Stimulated activated CD8-positive, alpha-beta memory T cell treated with anti-CD3 and anti-CD28 coated beads, Interleukin-12 subunit alpha, Interleukin-12 subunit beta, amount 100 ng/mL, for 4 hours (primary cell): ENCODE results near the gene PTPRG.

Experiments
- DNase-seq: peaks from one replicate; pipeline ENCODE4 v3.0.0-alpha.2; 2020; ENCODE audit warnings: low read depth

Gene PTPRG

DNA sequence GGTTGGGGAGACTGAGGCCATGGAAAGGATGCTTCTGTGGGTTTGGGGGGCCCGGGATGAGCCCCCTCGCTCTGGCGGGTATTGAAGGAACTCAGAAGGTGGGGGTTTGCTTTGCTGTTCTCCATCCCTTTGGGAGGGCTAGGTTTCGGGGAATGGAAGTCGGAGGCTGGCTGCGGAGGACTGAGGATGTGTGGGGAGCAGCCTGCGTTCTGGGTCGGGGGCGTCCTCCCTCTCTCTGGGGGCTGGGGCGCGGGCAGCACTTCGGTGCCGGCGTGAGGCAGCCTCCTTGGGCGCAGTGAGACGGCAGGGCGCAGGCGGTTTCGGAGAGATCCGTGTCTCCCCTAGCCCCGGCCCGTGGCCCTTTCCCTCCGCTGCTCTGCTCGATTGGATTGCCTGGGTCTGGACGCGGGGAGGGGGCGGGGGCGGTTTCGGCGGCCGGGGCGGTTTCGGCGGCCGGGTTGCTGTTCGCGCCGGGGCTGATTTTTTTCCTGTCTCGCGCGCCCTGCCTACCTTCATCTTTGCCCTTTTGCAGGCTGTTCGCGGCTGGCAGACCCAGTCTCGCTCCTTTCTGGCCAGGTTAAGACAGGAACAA, 1.4 kb downstream of the PTPRG start:
- DNase-seq, result no peak

DNA sequence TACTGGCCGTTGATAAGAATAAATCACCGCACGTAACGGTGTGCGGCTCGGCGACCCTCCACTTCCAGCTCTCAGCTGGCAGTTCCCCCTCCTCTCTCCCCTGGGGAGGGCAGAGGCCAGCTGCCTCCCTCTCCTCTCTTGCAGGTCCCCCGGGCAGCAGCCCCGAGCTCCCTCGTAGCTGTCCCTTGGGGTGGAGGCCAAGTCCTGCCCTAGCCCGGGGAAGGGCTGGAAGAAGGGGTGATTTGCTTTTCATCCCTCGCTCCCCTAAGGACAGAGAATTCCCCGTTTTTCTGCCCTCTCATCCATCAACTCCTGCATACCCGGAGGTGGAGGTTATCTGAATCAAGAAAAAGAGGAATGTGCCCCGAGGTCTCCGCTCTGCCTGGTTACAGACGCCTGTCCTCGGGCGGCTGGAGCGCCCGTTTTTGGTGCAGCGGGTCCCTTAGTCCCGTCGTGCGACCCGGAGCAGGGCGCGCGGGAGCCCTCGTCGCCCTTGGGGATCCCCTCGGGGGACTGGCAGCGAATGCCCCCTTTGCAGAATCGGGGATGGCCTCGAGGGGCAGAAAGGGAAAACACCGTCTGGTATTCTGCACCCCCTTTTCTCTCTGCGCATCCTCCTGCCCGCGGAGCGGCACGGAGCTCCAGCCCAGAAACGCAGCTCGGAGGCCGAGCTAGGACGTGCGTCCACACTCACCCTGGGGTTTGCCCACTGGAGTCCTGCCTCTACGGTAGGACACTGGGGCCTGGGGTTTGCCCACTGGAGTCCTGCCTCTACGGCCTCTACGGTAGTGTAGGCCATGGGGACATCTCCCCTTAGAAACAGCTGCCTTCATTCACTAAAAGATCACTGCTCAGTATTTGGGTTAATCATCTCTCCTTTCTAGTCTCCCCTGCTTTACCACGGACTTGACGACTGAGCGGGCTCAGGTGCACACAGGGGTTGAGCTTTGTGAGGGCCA, 2.2 kb downstream of the PTPRG start:
- DNase-seq, result no peak

DNA sequence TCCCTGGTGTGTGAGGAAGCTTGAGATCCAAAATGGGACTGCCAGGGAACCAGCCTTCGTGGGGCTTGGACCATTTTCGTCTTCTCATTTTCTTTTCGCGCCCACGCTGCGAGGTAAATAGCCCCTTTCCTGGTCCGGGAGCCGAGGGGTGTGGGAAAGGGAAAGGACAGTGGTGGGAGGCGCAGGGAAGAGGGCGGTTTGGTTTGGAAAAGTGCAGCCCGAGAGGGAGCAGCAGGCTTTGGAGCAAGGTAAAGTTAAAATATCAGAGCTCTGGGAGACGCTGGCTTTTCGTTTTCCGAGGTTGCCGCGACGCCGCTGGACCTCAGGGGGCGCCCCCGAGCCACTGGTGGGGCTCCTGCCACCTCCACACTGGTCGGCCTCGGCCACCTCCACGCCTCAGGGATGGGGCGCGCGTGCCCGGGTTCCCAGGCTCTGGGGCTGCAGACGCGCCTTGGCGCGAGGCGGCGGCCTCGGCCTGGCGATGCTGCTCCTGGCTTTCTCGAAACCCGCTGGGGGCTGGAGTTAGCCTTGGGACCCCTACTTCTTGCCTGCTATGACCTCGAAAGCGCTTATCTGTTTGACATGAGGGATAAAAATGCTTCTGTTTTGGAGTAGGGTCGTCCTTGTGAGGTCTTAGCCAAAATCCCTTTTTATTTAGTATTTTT, 3.2 kb downstream of the PTPRG start:
- DNase-seq, result no peak

DNA sequence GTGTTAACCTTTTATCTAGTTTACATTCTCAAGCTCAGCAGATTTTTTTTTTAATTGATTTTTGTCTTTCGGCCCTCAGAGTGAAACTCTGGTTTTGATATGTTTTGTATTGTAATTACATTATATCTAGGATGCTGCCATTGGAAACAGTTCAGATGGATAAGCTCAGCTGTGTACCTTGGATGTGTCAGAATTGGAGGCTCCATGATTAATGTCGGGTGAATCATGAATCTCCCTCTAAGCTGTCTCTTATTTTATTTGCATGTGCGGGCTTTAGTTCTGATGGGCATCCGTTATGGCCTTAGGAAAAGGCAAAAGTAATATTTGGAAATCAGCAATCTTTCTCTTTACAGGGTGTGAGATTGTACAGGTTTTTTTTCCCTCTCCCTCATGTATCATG, 4.2 kb downstream of the PTPRG start:
- DNase-seq, result no peak

DNA sequence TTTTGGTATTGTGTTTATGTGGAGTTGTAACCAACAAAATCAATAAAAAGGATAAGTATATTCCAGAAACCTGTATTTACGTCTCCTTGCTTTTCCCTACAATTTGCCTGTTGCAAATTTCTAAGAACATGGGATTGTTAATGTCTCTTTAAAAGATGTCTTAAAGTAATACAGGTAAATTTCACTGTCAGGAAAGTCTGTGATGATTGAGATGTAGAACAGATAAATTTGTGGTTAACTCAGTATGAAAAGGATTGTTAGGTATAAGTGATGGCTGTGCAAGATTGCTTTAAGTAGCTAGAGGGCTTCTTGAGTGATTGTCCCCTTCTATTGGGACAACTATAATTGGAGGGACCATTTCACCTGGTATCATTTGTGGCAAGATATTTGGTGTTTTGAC, 6.8 kb downstream of the PTPRG start:
- DNase-seq, result no peak

DNA sequence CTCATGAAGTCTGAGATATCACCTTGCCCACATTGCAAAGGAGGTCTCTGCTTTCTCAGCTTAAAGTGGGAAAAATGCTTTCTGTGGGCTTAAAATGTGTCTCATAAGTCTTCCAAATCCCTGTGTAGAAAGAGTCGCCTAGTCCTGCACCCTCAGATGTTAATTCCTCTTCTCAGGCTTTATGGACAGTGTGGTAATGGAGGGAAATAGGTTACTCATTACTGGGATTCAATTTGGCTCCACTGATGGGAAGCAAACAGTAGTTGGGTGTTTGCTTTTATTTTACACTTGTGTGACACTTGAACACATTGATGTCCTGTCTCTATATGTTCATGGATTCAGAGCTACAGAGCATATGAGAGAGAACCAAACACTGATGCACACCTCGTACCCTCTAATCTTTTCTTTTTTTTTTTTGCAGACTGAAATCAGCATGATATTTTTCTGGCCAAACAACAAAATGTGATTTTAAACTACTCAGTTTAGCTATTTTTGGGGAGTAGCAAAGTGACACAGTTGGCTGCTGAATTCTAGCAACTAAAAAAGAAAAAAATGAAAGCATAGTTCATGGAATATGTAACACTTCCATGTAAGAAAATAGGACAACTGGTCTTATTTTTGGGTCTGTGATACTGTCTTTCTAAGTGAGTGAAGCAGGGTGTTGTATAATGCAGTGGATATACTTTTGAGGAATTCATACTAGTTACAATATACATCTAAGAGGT, 8.6 kb downstream of the PTPRG start:
- no peak for DNase-seq

DNA sequence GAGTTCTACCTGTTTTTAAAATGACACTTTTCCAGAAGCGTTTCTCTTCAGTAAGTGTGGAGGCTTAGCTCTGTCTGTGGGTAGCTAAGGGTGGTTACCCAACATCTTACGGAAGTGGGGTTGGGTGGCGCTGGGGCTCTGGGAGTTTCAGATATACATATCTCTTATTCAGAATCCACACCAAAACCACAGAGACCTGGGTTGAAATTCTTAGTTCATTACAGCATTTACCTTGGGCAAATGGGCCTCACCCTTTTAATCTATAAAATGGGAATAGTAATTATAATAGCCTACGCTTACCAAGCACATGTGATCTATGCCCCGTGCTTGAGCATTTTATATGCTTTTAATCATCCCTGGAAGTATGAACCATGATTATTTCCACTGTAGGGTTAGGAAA, 9.4 kb downstream of the PTPRG start:
- DNase-seq, result no peak

DNA sequence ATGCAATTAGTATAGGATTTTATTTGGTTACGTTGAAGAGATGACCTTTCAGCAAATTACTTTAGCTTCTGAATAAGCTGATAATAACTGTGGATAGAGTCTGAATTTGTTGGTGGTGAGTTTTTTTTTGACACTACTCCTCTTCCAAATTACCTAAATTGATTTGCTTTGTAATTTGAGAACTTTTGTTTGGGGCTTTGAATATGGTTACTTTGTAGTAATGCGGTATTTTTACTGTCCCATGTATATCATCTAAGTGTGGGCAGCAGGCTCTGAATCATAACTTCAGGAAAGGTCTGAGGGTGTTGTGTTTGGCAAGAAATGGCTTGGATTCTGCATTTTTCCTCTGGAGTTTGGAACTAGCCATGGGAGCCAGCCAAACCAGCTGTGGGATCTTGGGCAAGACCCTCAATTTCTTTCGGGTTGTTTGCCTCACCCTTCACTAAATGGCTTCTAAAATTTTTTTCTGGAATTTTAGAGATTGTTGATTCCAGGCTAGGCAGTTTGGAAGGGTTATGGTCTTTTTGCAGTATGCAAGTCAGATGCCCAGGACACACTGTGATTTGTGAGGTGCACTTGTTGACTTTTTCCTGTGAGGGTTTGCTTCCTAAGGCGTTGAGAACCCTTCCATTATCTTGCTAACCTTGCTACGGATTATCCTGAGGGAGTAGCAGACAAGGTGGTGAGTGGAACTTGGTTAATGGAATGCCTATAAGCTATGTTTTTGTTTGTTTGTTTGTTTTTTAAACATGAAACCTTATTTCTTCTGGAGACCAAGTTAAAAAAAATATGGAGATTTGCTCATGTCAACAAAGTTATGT, 10.4 kb downstream of the PTPRG start:
- no peak for DNase-seq

DNA sequence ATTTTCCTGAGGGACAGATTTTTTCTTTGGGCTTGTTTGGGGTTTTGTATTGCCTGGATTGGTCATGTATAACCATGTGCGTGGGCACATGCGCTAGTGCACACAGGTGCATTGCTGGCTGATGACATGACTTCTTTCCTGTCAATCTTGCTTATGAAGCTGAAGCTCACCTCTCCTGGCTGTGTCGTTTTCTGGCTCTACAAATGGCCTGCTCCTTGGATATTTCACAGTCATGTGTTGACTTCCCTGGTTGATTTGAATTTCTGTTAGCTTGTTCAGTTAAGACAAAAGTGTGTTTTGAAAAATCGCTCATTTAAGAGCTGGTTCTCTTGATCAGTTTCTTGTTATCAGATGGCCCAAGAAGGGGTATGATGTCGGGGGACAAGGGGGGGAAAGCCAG, 11.5 kb downstream of the PTPRG start:
- DNase-seq, result no peak

DNA sequence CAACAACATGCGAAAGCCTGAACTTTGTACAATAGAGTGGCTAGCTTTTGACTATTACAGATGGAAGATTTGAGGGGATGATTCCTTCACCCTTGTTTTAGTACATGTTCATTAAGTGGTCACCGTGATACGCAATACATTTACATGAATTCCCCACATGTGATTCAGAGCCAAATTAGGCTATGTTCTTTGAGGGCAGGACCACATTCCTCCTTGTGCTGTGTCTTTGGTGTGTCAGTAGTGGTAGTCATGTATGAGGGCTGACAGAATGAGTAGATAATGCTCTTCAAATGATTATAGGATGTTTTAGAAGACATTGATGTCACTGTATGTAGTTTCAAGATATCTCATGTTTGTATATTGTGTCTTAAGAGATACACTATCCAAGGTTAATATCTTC, 12.1 kb downstream of the PTPRG start:
- DNase-seq, result no peak

DNA sequence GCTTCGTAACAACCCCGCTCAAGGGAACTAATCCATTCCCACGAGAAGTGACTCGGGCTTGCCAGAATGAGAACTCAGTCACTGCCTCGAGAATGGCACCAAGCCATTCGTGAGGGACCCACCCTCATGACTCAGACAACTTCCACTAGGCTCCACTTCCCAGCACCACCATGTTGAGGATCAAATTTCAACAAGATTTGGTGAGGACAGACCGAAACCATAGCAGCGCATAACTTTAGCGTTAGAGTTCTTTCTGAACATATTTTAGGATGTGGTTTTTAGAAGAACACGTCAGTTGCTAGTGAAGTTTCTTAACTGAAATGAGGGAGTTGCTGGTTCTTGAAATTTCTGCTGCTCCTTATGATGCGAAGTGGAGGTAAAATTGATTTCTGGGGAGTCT, 13.5 kb downstream of the PTPRG start:
- no peak for DNase-seq

DNA sequence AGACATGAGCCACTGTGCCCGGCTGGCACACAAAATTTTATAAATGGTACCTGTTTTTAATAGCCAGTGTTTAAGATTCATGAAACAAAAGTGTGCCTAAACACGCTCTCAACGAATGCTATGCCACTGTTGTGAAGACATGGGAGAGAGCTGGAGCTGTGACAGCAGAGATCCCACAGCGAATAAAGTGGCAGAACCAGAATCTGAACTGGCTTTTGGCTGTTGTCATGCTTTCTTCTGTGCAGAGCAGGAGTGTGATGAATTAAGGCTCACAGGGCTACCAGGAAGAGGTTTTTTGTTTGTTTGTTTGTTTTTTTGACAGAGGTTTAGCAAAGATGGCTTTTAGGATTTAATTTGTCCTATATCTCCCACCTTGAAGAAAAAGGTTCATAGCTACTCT, 14.5 kb downstream of the PTPRG start:
- DNase-seq, result no peak

DNA sequence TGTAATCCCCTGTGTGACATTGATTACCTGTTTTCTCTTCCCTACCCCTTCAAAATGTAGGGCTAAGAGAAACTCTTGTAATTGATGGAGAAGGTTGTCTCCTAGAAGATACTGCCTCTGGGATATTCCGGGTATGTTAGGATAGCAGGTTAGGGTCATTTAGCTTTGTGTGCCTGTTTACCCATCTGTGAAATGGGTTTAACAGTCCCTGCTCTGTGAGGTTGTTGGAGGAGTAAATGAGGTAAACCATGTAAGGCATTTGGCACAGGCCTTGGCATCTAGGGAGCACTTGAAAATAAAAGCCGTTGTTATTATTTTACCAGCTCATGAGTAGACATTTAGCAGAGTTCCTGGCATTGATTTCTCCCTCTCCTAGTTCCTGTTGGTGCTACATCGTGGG, 16.4 kb downstream of the PTPRG start:
- no peak for DNase-seq

DNA sequence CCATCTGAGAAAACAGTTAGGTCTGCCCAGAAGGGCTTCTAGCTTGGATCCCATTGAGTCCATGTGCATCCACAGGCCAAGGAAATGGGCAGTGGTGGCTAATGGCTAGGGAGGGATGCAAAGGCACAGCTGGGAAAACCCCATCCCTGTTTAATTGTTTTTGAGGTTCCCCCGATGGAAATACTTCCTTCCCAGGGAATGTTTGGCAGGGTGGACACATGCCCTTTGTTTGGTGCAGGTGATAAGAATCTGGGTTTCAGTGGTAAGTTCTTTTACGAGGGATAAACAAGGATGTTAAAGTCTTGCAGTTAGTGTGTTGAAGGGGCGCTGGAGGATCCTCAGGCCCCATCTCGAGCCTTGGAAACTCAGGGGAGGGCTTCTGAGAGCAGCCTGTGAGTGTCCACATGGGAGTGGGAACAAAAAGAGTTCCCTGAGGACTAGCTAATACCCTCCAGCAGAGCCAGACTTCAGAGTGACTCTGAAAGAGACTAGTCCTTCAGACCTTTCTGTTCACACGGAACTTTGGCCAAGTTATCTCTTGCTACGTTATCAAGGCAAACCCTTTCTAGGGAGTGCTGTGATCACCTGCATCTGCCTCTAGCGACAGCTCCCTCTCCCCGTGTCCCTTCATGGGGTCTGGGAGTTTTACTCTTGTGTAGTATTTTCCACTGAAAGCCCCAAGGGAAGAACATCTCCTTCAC, 17.4 kb downstream of the PTPRG start:
- DNase-seq, result no peak

DNA sequence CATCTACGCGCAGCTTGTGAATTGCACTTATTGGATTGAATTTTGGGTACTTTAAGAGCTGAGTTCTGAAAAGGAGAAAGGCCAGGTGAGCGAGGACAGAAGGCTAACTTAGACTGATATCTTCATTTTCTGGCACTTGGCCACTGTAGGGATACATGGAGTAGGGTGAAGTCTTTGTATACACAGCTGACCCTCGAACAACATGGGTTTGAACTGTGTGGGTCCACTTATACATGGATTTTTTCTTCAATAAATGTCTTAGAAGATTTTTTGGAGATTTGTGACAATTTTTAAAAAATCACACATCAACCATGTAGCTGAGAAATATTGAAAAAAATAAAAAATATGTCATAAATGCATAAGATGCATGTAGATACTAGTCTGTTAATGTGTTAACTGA, 18.3 kb downstream of the PTPRG start:
- DNase-seq, result no peak

DNA sequence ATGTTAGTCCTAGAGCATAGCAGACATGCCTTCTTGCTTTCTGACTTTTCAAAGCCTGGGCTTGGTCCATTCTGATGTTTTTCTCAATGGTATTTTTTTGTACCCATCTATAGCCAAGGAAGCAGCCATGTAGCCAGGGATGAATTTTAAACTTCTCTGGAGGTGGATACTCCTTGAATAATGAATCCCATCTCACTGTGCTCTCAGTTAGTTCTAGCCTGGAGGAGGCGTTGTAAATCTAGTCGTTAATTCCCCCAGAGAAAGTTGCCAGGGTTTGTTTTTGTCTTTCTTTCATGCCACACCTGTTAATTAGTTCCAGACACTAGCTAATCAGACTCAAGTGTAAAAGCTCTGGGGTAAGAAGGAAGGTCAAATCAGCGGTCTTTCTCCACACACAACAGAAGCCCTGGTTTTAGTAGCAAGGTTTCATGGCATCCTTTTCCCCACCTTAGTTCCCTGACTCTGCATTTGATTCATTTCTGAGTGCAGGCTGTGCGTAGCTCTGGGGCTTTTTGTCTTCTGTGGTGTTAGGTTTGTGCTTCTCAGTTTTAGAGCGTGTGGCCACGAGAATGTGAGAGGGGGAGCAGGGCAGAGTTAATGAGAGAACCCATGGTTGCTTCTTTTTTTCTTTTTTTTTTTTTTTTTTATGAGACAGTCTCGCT, 19.7 kb downstream of the PTPRG start:
- no peak for DNase-seq

DNA sequence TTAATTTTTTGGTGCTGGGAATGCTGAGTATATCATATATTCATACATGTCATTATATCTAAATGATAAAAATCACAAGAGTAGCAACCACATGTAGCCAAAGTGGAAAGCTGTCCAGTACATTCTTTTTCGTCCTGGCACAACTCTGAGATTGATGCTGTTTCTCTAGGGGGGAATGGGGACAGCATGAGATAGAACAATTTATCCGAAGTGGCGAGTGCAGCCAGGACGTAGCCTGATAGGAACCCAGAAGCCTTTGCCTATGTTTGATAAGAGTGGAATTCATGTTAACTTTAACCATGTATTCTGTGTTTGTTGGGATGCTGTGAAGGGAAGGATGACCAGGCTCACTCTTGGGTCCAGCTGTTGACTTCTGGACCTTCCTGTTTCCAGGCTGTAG, 20.9 kb downstream of the PTPRG start:
- DNase-seq, result no peak

DNA sequence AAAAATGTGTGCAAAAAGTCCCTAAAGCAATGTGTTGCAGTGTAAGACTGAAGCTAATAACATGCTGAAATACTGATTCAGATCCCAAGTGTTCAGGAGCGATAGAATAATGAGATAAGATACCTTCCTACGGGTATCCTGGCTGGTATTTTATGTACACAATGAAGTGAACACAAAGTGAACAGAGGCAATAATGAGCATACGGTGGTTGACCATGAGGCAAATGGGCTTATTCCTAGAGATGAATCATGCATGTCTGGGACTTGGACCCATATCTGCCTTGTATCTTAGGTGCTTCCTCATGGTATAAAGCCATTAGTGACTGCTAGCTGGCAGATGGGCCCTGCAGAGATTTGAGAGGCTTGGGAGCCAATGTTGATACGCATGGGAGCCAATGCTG, 21.5 kb downstream of the PTPRG start:
- DNase-seq, result no peak

DNA sequence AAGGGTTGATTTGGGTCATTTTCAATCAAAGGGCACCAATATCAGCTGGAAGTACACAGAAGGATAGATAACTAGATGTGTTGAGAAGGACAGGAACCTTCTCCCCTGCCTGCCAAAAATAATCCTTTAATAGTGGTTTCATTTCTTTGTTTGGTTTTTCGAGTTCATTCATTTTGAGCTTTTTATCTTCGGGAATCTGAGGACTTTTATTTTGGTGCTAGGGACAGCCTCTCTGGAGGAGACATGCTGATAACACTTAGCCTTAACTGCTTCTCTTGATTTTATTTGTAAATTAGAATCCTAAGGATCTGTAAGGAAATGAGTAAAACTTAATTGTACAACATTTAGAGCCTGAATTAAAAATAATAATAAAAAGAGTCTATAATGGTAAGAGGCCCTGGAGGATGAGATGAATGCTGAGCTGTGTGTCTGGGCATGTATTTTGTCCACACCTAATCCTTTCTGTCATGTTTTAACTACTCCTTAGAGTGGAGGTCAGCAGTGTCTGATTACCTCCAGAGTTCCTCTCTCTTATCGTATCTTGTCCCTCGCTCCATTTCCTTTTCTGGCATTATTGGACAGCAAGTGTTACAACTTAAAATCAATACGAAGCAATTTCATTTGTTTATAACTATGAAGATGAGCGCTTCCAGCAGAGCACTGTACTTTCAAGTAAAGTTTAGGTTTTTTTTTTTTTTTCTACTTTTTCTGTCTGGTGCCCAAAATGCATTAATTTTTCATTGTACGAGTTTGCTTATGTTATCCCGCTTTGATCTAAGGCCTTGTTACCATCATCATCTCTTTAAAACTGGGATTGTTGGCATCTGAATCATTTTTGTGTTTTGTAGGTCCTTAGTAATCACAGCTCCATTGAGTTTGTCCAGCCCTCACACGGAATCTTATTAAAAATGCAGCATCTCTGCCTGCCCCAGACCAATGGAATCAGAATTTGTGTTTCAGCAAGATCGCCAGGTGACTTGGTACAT, 22.8 kb downstream of the PTPRG start:
- DNase-seq, result no peak
